Retinal pigment epithelial cell (primary cell): Measurements from ENCODE around the gene ZNF80.

Source experiments
- DNase-seq: peaks from one replicate; pipeline ENCODE4 v3.0.0-alpha.2; 2010; ENCODE audit warnings: low read depth
- H3K4me3 ChIP-seq: 2 replicates; pipeline ENCODE4 v1.5.1; 2011; ENCODE audit warnings: mild to moderate bottlenecking, low read length, control low read depth, moderate library complexity
- TF ChIP-seq, protein P1 (sequence below): conservative IDR thresholded peaks from 2 replicates; pipeline ENCODE4 v1.5.1; 2011; ENCODE audit warnings: low read depth, low read length, control low read depth, inconsistent platforms

ZNF80 gene

DNA sequence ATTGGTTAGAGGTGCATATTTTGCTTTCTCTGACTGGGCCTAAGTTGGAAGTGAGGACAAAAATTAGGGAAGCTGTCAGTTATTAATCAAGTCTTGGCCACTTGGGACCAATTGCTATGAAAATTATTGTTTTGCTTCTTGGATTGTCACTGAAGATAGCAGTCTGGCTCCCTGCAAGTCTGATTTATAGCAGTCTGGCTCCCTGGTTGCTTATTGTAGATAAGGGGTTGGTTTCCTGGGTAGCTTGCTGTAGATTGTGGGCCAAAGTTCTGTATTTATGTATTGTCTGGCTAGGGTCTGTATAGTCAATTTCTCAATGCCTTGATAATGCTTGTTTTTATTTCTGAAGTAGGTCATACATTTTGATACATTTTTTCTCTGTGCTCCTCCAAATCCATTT is 45.2 kb downstream of the ZNF80 start:
- no peak for DNase-seq
- TF ChIP-seq, protein P1, sequence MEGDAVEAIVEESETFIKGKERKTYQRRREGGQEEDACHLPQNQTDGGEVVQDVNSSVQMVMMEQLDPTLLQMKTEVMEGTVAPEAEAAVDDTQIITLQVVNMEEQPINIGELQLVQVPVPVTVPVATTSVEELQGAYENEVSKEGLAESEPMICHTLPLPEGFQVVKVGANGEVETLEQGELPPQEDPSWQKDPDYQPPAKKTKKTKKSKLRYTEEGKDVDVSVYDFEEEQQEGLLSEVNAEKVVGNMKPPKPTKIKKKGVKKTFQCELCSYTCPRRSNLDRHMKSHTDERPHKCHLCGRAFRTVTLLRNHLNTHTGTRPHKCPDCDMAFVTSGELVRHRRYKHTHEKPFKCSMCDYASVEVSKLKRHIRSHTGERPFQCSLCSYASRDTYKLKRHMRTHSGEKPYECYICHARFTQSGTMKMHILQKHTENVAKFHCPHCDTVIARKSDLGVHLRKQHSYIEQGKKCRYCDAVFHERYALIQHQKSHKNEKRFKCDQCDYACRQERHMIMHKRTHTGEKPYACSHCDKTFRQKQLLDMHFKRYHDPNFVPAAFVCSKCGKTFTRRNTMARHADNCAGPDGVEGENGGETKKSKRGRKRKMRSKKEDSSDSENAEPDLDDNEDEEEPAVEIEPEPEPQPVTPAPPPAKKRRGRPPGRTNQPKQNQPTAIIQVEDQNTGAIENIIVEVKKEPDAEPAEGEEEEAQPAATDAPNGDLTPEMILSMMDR, result no peak
- H3K4me3 ChIP-seq, result no peak overlapping the region

DNA sequence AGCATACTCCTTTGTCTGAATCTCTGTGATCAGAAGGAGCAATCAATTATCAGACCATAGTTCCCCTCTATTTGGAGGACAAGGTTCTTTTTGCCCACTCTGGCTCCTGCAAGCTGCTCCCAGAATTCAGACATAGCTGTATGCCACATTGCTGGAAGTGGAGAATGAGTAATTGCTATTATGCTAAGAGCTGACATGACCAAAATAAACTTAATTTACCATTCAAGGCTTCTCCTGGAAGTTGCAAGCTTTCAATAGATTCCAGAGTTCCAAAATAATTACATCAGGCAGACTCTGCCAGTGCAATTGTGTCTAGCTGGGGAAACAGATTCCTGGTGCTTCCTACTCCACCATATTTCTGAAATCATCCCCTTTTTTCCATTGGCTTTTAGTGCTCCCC is 50.9 kb downstream of the ZNF80 start:
- H3K4me3 ChIP-seq, result no peak overlapping the region
- TF ChIP-seq, protein P1, result no peak
- DNase-seq, result no peak
